Kidney capillary endothelial cell (primary cell): ENCODE data around the gene DNAH17.
"Not testable (repeated sequence)": the region's sequence is repeated elsewhere in the genome, so short reads cannot be mapped to it uniquely, and the experiment has no call there.

Source experiments
- DNase-seq: peaks from one replicate; pipeline ENCODE4 v3.0.0-alpha.2; 2018; ENCODE audit warnings: low spot score

DNAH17 gene

GRCh38 chr17:78523934-78524655 is 53.1 kb downstream of the DNAH17 start:
- DNase-seq = no peak

- no peak for DNase-seq
These were observed 55.0 kb downstream of the DNAH17 start for GRCh38 chr17:78522031-78522809.

GRCh38 chr17:78517421-78517820 is 59.8 kb downstream of the DNAH17 start:
- no peak for DNase-seq

- DNase-seq = no peak
These were observed 61.7 kb downstream of the DNAH17 start for GRCh38 chr17:78515480-78515879.

GRCh38 chr17:78514521-78514920 is 62.7 kb downstream of the DNAH17 start:
- DNase-seq = no peak

GRCh38 chr17:78512976-78513375 is 64.2 kb downstream of the DNAH17 start:
- no peak for DNase-seq

GRCh38 chr17:78510141-78511075 is 66.8 kb downstream of the DNAH17 start:
- no peak for DNase-seq

- DNase-seq = no peak
These were observed 69.7 kb downstream of the DNAH17 start for GRCh38 chr17:78507526-78507925.

- peak; percentile 38 for DNase-seq
These were observed 70.5 kb downstream of the DNAH17 start for GRCh38 chr17:78506454-78507309.

GRCh38 chr17:78504156-78504925 is 72.9 kb downstream of the DNAH17 start:
- DNase-seq = no peak

GRCh38 chr17:78503388-78503787 is 73.8 kb downstream of the DNAH17 start:
- not testable (repeated sequence) for DNase-seq

GRCh38 chr17:78502611-78503148 is 74.5 kb downstream of the DNAH17 start:
- DNase-seq = no peak

GRCh38 chr17:78501241-78502036 is 75.8 kb downstream of the DNAH17 start:
- no peak for DNase-seq

GRCh38 chr17:78500806-78501205 is 76.4 kb downstream of the DNAH17 start:
- DNase-seq = no peak

GRCh38 chr17:78499715-78500540 is 77.3 kb downstream of the DNAH17 start:
- DNase-seq = no peak

GRCh38 chr17:78498848-78499247 is 78.3 kb downstream of the DNAH17 start:
- no peak for DNase-seq

- peak; percentile 86 for DNase-seq
These were observed 80.1 kb downstream of the DNAH17 start for GRCh38 chr17:78497115-78497540.

GRCh38 chr17:78496311-78496710 is 80.9 kb downstream of the DNAH17 start:
- no peak for DNase-seq

- DNase-seq = no peak
These were observed 81.6 kb downstream of the DNAH17 start for GRCh38 chr17:78495634-78496033.
